Mucosa of descending colon (tissue), 3 donors: ENCODE measurements around the gene PTCD3. TPM values are rescaled to one million over a fixed set of nuclear protein-coding genes. Genes with fewer than 3 reads are reported as not detected.

ENCODE experiments used
- ATAC-seq: fragments of 200-7000 bp; cut with Tn5 transposase; one replicate; pipeline ENCODE4 v1.9.1; 2020; ENCODE audit warnings: mild to moderate bottlenecking, moderate library complexity
- DNase-seq, 3 donors: peaks; one replicate each; pipeline ENCODE4 v3.0.0-alpha.2; 2020
- H3K36me3 ChIP-seq: fragments of 200-600 bp; one replicate; pipeline ENCODE4 v1.8.0; 2021; ENCODE audit warnings: low read depth, mild to moderate bottlenecking
- H3K4me1 ChIP-seq: fragments of 200-600 bp; one replicate; pipeline ENCODE4 v1.8.0; 2021; ENCODE audit warnings: low read depth, mild to moderate bottlenecking
- H3K4me3 ChIP-seq: fragments of 200-600 bp; one replicate; pipeline ENCODE4 v1.8.0; 2021; ENCODE audit warnings: mild to moderate bottlenecking
- H3K9me3 ChIP-seq: fragments of 200-600 bp; one replicate; pipeline ENCODE4 v1.8.0; 2021; ENCODE audit warnings: mild to moderate bottlenecking
- CTCF ChIP-seq: fragments of 200-600 bp; IDR thresholded peaks from one replicate; pipeline ENCODE4 v1.8.0; 2022; ENCODE audit warnings: antibody characterized with exemption, mild to moderate bottlenecking
- intact Hi-C, 2 donors: fragments of 100-400 bp; cut with DNase I in 1 of 2; cut with micrococcal nuclease in 1 of 2; formaldehyde crosslinking; loops; one replicate each; pipeline versions ENCODE4 v1.11.0 to v1.11.1; 2022; cut with DNase I, micrococcal nuclease
- total RNA-seq, 3 donors: library from RNA; stranded (reverse); fragmentation: NEBNext Ultra II Directional in 2 of 3; extraction: Animal tissue kit (Norgen Biotek cat#: 25700) in 2 of 3; gene quantifications; one replicate each; pipeline versions ENCODE4 v1.2.1 to v1.2.4, GENCODE V29; 2021 to 2023
- donor health status: DM: no; HTN: no; CAD: no; lungs with moderate emphysema.
- donor health status: DM: no; HTN: no; CAD: no.
- donor health status: DM: no; HTN: yes; CAD: no.

Gene PTCD3
- total RNA-seq, 3 donors from 2014 or later = 89.3 to 90.5 (median 90.4) TPM

- peaks cover under 1% of the 10 kb centered on the region for H3K36me3 ChIP-seq
- no peaks in the 10 kb centered on the region for H3K4me1 ChIP-seq
- H3K4me3 ChIP-seq = no peak overlapping the region
- no peaks in the 10 kb centered on the region for H3K9me3 ChIP-seq
- ATAC-seq (no peak), DNase-seq (no peak)
- intact Hi-C loops = no loop called here
- TF ChIP-seq CTCF = no peak
Measured at GRCh38 chr2:86139981-86140380, 33.9 kb downstream of the PTCD3 start.

GRCh38 chr2:86140969-86141392 is 34.9 kb downstream of the PTCD3 start:
- Histone ChIP-seq H3K36me3 (no peaks in the 10 kb centered on the region), H3K4me3 (no peak overlapping the region), H3K9me3 (no peaks in the 10 kb centered on the region), H3K4me1 (no peaks in the 10 kb centered on the region)
- TF ChIP-seq CTCF = no peak
- ATAC-seq (no peak), DNase-seq (no peak)
- intact Hi-C loops = no loop called here

GRCh38 chr2:86142436-86143257 is 36.6 kb downstream of the PTCD3 start:
- ATAC-seq = no peak
- DNase-seq = no peak
- intact Hi-C loops = no loop called here
- Histone ChIP-seq H3K36me3 (no peaks in the 10 kb centered on the region), H3K9me3 (no peaks in the 10 kb centered on the region), H3K4me3 (no peak overlapping the region), H3K4me1 (no peaks in the 10 kb centered on the region)
- no peak for TF ChIP-seq CTCF

GRCh38 chr2:86143307-86143706 is 37.3 kb downstream of the PTCD3 start:
- TF ChIP-seq CTCF = no peak
- Histone ChIP-seq H3K4me1 (no peaks in the 10 kb centered on the region), H3K36me3 (no peaks in the 10 kb centered on the region), H3K4me3 (no peak overlapping the region), H3K9me3 (no peaks in the 10 kb centered on the region)
- ATAC-seq = no peak
- intact Hi-C loops = no loop called here
- DNase-seq = no peak

- peaks cover 3% of the 10 kb centered on the region for H3K36me3 ChIP-seq
- intact Hi-C loops = no loop called here
- DNase-seq (no peak), ATAC-seq (no peak)
- TF ChIP-seq CTCF = no peak
- H3K4me1 ChIP-seq = no peaks in the 10 kb centered on the region
- H3K4me3 ChIP-seq = no peak overlapping the region
- no peaks in the 10 kb centered on the region for H3K9me3 ChIP-seq
Measured at GRCh38 chr2:86143926-86144685, 38.1 kb downstream of the PTCD3 start.
